Activated T-cell treated with anti-CD3 and anti-CD28 coated beads, Interleukin-2, amount 50 U/mL, for 24 hours (primary cell): ENCODE results near the gene VNN1.
"Not testable (repeated sequence)": the region's sequence is repeated elsewhere in the genome, so short reads cannot be mapped to it uniquely, and the experiment has no call there.

Experiments
- DNase-seq: peaks from one replicate; pipeline ENCODE4 v3.0.0-alpha.2; 2020
- H3K27ac Mint-ChIP-seq: 2 replicates; pipeline ENCODE4 v1.8.0; 2020; ENCODE audit warnings: mild to moderate bottlenecking, mixed read lengths
- H3K27me3 Mint-ChIP-seq: 2 replicates; pipeline ENCODE4 v1.8.0; 2020; ENCODE audit warnings: mixed read lengths
- H3K36me3 Mint-ChIP-seq: 2 replicates; pipeline ENCODE4 v1.8.0; 2020; ENCODE audit warnings: low read depth, mixed read lengths
- H3K4me1 Mint-ChIP-seq: 2 replicates; pipeline ENCODE4 v1.8.0; 2020; ENCODE audit warnings: low read depth, mixed read lengths
- H3K4me3 Mint-ChIP-seq: 2 replicates; pipeline ENCODE4 v1.8.0; 2020; ENCODE audit warnings: mild to moderate bottlenecking, moderate library complexity, mixed read lengths
- H3K9me3 Mint-ChIP-seq: 2 replicates; pipeline ENCODE4 v1.8.0; 2020; ENCODE audit warnings: mixed read lengths

The VNN1 gene

DNA sequence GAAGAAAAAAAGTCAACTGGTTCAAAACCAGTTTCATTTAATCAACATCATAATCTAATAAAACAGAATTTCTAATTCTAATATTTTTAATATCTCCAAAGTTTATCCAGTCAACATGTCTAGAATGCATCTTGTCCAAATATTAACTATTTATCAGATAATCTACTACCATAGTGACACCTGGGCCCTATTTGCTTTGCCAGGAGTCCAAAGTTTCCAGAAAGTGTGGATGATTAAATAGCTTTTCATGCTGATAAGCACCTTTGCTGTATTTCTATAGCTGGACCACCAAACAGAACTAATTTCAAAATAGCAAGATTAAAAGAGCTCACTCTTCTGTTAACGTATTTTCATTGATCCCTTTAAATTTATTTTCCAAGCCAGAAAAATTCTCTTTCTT, 42.6 kb downstream of the VNN1 start:
- Mint-ChIP-seq H3K4me3 (no peak overlapping the region), H3K27me3 (peaks cover 11% of the 10 kb centered on the region), H3K36me3 (no peaks in the 10 kb centered on the region), H3K4me1 (peaks cover 3% of the 10 kb centered on the region), H3K27ac (no peak overlapping the region), H3K9me3 (no peaks in the 10 kb centered on the region)
- DNase-seq, result no peak

DNA sequence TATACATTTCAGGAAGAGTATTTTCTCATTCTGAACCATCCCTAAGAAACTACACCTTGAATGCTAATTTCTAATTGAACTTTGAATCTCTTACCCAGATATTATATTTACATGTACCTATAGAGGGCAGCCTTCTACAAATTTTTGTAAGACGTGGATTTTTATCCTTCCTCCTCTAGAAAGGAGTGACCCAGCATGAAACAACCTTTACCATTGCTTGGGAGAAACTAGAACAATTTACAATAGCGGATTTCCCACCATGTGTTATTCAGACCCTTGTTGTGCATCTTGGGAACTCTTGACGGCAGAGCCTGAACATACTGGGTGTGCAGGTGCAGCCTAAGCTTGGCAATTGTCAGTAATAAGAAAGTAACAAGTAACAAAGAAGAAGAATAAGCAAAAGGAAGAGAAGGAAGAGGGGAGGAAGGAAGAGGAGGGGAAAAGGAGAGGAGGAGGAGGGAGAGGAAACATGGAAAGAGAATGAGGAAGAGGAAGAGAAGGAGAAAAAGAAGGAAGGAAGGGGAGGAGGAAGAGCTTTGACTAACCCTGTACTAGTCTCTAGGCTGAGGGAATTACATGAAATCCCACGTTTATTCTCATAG, 44.1 kb downstream of the VNN1 start:
- Mint-ChIP-seq H3K27me3 (peaks cover 11% of the 10 kb centered on the region), H3K36me3 (no peaks in the 10 kb centered on the region), H3K9me3 (no peaks in the 10 kb centered on the region), H3K4me1 (peaks cover 3% of the 10 kb centered on the region), H3K27ac (no peak overlapping the region), H3K4me3 (no peak overlapping the region)
- no peak for DNase-seq

DNA sequence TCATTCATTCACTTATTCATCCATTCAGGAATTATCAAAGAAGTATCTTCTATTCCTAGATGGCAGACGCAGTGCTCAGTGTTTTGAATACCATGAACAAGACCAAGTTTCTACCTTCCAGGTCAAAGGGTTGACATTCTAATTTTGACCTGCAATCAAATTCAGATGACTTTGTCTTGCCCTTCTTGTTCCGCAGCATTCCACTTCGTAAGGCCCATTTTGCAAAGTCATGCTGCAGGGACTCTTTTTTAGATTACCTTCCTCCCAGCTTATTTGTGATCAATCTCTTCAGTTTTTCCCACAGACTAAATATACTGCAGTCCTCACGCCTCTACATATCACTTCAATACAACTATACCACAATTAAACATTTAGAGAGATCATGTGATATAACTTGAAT, 47.7 kb downstream of the VNN1 start:
- H3K4me1 Mint-ChIP-seq, result peaks cover 3% of the 10 kb centered on the region
- no peak overlapping the region for H3K27ac Mint-ChIP-seq
- no peaks in the 10 kb centered on the region for H3K36me3 Mint-ChIP-seq
- H3K4me3 Mint-ChIP-seq, result no peak overlapping the region
- no peaks in the 10 kb centered on the region for H3K9me3 Mint-ChIP-seq
- peaks cover 8% of the 10 kb centered on the region for H3K27me3 Mint-ChIP-seq
- no peak for DNase-seq

DNA sequence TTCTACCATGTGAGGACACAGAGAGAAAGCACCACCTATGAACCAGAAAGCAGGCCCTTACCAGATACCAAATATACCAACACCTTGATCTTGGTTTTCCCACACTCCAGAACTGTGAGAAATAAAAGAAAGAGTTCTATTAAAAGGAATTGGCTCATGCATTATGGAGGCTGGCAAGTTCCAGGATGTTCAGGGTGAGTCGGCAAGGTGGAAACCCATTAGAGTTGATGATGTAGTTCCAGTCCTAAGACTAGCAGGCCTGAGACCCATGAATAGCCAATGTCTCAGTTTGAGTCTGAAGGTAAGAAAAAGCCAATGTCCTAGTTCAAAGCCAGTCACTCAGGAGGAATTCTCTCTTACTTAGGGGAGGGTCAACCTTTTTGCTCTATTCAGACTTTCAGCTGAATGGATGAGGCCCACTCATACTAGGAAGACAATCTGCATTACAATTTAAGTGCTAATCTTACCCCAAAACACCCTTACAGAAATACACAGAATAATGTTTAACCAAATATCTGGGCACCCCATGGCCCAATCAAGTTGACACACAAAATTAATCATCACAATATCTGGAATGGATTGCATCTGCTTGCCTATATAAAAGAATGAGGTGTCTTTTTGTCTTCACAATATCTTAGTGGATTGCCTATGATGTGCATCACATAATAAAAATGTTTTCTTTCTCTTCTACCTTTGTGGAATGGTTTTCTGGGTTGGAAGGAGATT, 49.4 kb downstream of the VNN1 start:
- Mint-ChIP-seq H3K9me3 (no peaks in the 10 kb centered on the region), H3K4me1 (no peaks in the 10 kb centered on the region), H3K4me3 (no peak overlapping the region), H3K36me3 (no peaks in the 10 kb centered on the region), H3K27me3 (peaks cover 2% of the 10 kb centered on the region), H3K27ac (no peak overlapping the region)
- no peak for DNase-seq

DNA sequence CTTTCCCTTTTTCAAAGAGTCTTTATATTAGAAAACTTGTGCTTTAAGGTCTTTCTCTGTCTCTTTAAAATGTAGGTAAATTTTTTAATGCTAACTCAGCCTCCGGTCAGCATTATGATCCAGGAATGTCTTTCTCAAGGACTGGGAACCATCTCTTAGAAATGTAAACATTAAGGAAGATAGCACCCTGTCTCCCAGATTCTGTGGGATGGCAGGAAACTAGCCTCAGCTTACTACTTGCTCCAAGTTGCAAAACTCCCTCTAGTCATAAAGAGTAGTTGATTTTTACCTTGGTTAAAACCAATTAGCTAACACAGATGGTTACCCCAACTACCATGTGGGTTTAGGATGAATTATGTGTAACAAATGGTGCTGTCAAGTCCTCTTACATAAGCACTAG, 50.2 kb downstream of the VNN1 start:
- Mint-ChIP-seq H3K4me1 (no peaks in the 10 kb centered on the region), H3K4me3 (no peak overlapping the region), H3K27me3 (no peaks in the 10 kb centered on the region), H3K9me3 (no peaks in the 10 kb centered on the region), H3K27ac (no peak overlapping the region), H3K36me3 (no peaks in the 10 kb centered on the region)
- DNase-seq, result no peak

DNA sequence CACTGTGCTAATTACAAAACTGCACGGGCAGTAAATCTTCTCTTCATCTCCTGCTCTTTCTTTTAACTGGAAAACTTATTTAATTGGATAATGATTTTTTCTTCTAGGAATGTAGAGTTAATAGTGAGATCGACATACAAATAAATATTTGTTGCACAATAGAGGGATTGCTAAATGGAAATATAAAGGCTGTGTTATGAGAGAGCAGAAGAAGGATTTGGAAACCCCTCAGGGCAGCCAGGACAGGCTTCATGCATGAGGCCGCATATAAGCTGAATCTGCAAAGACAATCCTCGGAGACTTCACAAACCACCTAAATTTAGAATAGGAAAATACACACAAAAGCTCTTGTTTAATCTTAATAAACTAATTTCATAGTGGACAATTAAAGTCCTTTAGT, 51.9 kb downstream of the VNN1 start:
- H3K4me1 Mint-ChIP-seq, result no peaks in the 10 kb centered on the region
- no peak overlapping the region for H3K4me3 Mint-ChIP-seq
- no peak overlapping the region for H3K27ac Mint-ChIP-seq
- no peaks in the 10 kb centered on the region for H3K36me3 Mint-ChIP-seq
- H3K9me3 Mint-ChIP-seq, result no peaks in the 10 kb centered on the region
- no peaks in the 10 kb centered on the region for H3K27me3 Mint-ChIP-seq
- DNase-seq, result no peak

DNA sequence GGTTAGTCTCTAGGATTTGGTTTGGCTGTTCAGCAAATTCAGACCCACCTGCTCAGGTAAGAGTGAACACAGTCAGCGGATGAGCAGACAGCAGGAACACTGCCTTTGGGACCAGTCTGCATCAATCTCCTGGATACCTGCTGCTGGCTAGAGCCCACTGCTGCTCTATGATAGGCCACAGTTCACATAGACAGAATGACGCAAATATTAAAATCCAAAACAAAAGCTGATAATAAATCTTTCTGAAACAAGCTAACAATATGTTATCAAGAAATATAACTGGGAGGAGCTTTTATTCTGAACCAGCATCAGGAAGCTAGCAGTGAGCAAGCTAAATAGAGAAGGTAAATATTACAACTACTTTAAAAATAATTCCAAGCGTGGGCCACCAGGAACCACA, 54.8 kb downstream of the VNN1 start, which contains the start of gene TAAR1:
Gene TAAR1 (minus strand): TSS at position 101 of the 400 bp plus-strand sequence. CDS start 13,179 bp downstream, outside the sequence.
- no peak within 1 kb of the TSS for H3K27ac Mint-ChIP-seq
- no peaks in the 10 kb centered on the region for H3K36me3 Mint-ChIP-seq
- no peak for DNase-seq
- H3K9me3 Mint-ChIP-seq, result no peaks in the 10 kb centered on the region
- no peaks in the 10 kb centered on the region for H3K4me1 Mint-ChIP-seq
- H3K27me3 Mint-ChIP-seq, result no peaks in the 10 kb centered on the region
- H3K4me3 Mint-ChIP-seq, result no peak within 1 kb of the TSS

DNA sequence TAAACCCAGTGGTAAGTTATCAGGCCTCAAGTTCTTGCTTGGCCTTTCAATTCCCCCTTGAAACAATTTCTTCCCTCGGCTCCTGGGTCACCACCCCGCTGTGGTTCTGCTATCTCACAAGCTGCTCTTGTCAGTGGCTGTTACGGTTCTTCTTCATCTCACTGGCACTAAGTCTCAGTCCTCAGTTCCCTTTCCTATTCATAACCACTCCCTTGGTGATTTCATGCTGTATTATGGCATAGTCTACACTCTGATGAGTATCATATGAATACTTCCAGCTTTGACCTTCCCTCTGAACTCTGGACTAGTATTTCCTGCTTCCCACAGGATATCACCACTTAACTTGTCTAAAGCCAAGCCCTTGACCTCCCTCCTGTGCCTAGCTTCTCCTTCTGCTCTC, 62.8 kb downstream of the VNN1 start:
- Mint-ChIP-seq H3K4me1 (peaks cover 5% of the 10 kb centered on the region), H3K27ac (no peak overlapping the region), H3K36me3 (no peaks in the 10 kb centered on the region), H3K4me3 (no peak overlapping the region), H3K27me3 (peaks cover 5% of the 10 kb centered on the region), H3K9me3 (no peaks in the 10 kb centered on the region)
- DNase-seq, result no peak

DNA sequence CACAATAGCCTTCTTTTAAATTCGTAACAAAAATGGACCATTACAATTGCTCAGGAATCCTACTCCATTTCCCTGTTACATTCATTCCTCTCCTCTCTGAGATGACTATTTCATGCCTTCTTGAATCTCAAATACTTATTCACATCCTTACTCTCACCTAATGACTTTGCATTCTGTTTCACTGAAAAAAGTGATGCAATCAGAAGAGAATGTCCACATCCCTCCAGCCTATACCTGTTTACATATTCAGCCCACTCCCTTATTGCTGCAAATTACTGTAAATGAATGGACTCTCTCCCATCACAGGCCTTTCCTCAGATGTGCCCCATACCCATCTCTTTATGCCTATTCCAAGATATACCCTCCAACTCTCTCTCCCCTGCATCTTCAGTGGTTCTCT, 63.4 kb downstream of the VNN1 start:
- no peak for DNase-seq
- peaks cover 5% of the 10 kb centered on the region for H3K4me1 Mint-ChIP-seq
- no peak overlapping the region for H3K27ac Mint-ChIP-seq
- H3K9me3 Mint-ChIP-seq, result no peaks in the 10 kb centered on the region
- peaks cover 5% of the 10 kb centered on the region for H3K27me3 Mint-ChIP-seq
- no peaks in the 10 kb centered on the region for H3K36me3 Mint-ChIP-seq
- no peak overlapping the region for H3K4me3 Mint-ChIP-seq

DNA sequence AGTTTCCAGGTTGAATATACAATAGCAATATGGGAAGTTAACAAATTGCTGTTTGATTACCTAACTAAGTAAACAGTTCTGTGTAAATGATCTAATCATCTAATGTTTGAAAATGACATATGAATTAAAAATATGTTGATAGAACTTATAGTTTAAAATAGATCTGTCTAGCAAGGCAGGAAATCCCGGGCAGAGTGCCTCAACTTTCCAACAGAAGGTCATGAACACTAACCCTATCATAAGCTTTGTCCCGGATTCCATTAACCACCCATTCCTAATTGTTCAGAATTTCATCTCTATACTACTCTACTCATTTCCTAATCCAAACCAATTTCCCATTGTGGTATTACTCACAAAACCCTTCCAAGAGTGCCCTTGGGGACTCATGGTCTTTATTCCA, 65.0 kb downstream of the VNN1 start:
- no peaks in the 10 kb centered on the region for H3K9me3 Mint-ChIP-seq
- no peak overlapping the region for H3K4me3 Mint-ChIP-seq
- no peak for DNase-seq
- H3K27ac Mint-ChIP-seq, result no peak overlapping the region
- H3K4me1 Mint-ChIP-seq, result peaks cover 5% of the 10 kb centered on the region
- peaks cover 5% of the 10 kb centered on the region for H3K27me3 Mint-ChIP-seq
- no peaks in the 10 kb centered on the region for H3K36me3 Mint-ChIP-seq

DNA sequence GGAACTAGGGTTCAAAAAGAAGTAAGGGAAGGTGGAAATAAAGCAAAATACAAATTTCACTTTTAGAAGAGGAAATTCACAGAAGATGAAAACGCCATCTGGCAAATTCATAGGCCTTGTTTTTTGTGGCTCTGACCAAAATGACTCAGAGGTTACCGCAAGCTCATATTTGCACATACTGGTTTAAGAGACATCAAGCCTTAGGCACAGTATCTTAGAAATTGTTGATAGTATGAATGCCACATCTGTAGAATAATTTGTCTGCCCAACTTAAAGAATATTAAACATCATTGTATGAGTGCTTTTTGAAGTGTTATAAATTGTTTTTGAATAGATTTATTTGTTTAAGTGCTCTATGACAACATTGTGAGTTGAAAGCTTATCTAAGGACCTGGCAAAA, 65.5 kb downstream of the VNN1 start:
- Mint-ChIP-seq H3K36me3 (no peaks in the 10 kb centered on the region), H3K27ac (no peak overlapping the region), H3K9me3 (no peaks in the 10 kb centered on the region), H3K4me3 (no peak overlapping the region), H3K4me1 (peaks cover 5% of the 10 kb centered on the region), H3K27me3 (peaks cover under 1% of the 10 kb centered on the region)
- DNase-seq, result no peak

DNA sequence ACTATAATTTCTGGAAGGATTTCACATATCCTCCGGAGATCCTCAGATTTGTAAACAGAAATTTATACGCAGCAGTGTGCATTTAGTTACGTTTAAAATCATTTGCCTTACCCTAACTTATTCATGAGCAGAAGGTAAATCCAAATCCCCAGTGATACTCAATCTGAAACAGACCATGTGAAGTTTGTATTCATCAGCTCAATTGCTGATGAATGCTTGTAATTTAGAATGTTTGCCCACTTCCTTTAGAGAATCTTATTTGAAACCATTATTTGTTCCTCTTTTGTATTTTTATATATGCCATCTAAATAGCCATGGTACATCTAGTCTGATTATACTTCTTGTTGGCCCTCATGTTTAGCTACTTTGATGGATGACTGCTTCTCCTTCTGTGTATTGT, 70.3 kb downstream of the VNN1 start:
- Mint-ChIP-seq H3K4me3 (no peak overlapping the region), H3K4me1 (peaks cover 5% of the 10 kb centered on the region), H3K36me3 (no peaks in the 10 kb centered on the region)

DNA sequence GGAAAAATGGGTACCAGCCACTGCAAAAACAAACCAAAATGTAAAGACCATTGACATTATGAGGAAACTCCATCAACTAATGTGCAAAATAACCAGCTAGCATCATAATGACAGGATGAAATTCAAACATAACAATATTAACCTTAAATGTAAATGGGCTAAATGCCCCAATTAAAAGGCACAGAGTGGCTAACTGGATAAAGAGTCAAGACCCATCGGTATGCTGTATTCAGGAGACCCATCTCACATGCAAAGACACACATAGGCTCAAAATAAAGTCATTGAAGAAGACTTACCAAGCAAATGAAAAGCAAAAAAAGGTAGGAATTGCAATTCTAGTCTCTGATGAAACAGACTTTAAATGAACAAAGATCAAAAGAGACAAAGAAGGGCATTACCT, 76.7 kb downstream of the VNN1 start:
- H3K4me3 Mint-ChIP-seq, DNase-seq, H3K4me1 Mint-ChIP-seq, H3K36me3 Mint-ChIP-seq, H3K27ac Mint-ChIP-seq, H3K9me3 Mint-ChIP-seq: not testable (repeated sequence)
- peaks cover 40% of the 10 kb centered on the region for H3K27me3 Mint-ChIP-seq

More for the DNA sequence above, 70.3 kb downstream of the VNN1 start:
- Mint-ChIP-seq H3K9me3 (no peaks in the 10 kb centered on the region), H3K27ac (no peak overlapping the region), H3K27me3 (peaks cover under 1% of the 10 kb centered on the region)
- DNase-seq, result no peak

DNA sequence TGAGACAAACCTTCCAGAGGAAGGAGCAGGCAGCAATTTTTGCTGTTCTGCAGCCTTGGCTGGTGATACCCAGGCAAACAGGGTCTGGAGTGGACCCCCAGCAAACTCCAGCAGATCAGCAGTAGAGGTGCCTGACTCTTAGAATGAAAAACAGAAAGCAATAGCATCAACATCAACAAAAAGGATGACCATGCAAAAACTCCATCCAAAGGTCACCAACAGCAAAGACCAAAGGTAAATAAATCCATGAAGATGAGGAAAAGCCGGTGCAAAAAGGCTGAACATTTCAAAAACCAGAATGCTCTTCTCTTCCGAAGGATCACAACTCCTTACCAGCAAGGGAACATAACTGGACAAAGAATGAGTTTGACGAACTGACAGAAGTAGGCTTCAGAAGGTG, 77.9 kb downstream of the VNN1 start:
- H3K9me3 Mint-ChIP-seq, H3K4me1 Mint-ChIP-seq, H3K36me3 Mint-ChIP-seq, H3K27ac Mint-ChIP-seq, DNase-seq, H3K4me3 Mint-ChIP-seq: not testable (repeated sequence)
- peaks cover 40% of the 10 kb centered on the region for H3K27me3 Mint-ChIP-seq

DNA sequence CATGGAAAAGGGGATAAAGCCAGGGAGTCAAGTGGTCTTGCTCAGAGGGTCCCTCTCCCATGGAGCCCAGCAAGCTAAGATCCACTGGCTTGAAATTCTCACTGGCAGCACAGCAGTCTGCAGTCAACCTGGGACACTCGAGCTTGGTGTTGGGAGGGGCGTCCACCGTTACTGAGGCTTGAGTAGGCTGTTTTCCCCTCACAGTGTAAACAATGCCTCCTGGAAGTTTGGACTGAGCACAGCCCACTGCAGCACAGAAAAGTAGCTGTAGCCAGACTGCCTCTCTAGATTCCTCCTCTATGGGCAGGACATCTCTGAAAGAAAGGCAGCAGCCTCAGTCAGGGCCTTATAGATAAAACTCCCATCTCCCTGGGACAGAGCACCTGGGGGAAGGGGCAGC, 78.6 kb downstream of the VNN1 start:
- H3K27ac Mint-ChIP-seq, H3K36me3 Mint-ChIP-seq, H3K4me1 Mint-ChIP-seq, DNase-seq, H3K9me3 Mint-ChIP-seq, H3K4me3 Mint-ChIP-seq: not testable (repeated sequence)
- H3K27me3 Mint-ChIP-seq, result peaks cover 40% of the 10 kb centered on the region
